22Rv1 (cell line): Measurements from ENCODE around the gene KCNQ2.

Experiments
- ZFX ChIP-seq: fragments of 450-650 bp; IDR thresholded peaks from 2 replicates; pipeline ENCODE4 v1.6.1; 2017; ENCODE audit warnings: antibody characterized with exemption, borderline replicate concordance
- TF ChIP-seq, protein P1 (sequence below): fragments of 450-650 bp; IDR thresholded peaks from 2 replicates; pipeline ENCODE4 v1.5.1; 2017; ENCODE audit warnings: mild to moderate bottlenecking

- TF ChIP-seq, protein P1, sequence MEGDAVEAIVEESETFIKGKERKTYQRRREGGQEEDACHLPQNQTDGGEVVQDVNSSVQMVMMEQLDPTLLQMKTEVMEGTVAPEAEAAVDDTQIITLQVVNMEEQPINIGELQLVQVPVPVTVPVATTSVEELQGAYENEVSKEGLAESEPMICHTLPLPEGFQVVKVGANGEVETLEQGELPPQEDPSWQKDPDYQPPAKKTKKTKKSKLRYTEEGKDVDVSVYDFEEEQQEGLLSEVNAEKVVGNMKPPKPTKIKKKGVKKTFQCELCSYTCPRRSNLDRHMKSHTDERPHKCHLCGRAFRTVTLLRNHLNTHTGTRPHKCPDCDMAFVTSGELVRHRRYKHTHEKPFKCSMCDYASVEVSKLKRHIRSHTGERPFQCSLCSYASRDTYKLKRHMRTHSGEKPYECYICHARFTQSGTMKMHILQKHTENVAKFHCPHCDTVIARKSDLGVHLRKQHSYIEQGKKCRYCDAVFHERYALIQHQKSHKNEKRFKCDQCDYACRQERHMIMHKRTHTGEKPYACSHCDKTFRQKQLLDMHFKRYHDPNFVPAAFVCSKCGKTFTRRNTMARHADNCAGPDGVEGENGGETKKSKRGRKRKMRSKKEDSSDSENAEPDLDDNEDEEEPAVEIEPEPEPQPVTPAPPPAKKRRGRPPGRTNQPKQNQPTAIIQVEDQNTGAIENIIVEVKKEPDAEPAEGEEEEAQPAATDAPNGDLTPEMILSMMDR, result no peak
- no peak for TF ChIP-seq ZFX
These were observed 88.9 kb downstream of the KCNQ2 start for GRCh38 chr20:63383556-63383955.
